OCI-M1 (cell line): Measurements from ENCODE around the gene CACNG7.
"Not testable (repeated sequence)": the region's sequence is repeated elsewhere in the genome, so short reads cannot be mapped to it uniquely, and the experiment has no call there.

ENCODE experiments used
- DNase-seq: peaks from one replicate; lab custom pipeline; 2025; lab: John Stamatoyannopoulos, UW

The CACNG7 gene

DNA sequence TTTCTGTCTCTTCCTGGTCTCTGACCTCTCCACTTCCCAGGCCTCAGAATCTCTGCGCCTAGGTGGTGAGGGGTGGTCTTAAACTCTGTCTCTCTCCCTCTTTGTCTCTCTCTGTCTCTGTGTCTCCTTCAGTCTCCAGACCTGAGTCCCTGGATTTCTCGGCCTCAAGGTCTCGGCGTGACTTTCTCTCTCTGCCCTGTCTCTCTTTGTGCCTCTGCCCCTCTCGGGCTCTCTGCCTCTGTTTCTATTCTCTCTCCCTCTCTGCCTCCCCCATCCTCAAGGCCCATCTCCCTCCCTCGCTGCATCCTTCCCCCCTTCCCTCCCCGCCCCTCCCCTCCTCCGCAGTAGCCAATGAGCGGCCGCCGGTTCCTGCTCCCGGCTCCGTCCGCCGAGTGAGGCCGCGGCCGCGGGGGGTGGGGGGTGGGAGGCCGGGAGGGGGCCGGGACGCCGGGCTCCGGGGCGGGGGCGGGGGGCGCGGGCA lies at the start of gene CACNG7:
CACNG7 (plus strand) TSS at position 344 of the 481 bp plus-strand sequence. CDS start 3,554 bp downstream, outside the sequence.
- DNase-seq, result no peak

DNA sequence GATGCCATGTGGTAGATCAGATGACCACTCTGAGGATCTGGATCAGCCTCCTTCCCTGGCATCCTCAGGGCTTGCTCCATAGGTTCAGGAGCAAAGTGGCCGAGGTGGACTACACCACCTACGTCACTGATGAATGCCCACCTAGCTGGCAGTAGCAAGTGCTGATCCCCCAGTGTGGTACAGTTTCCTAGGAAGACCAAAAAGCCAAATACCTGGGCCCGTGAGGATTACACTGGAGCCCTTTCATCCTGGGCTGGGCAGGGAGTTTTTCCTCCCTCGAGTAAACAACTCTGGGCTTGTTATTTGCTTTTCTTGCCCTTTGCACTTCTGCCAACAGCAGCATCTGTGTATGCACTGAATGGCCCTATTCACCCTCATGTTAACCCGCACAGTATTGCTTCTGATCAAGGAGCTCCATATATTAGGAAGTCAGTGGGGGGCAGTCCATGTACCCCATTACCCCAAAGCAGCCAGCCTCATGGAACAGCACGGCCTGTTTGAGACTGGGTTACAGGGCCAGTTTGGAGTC lies 44.7 kb upstream of the CACNG7 start:
- no peak for DNase-seq

DNA sequence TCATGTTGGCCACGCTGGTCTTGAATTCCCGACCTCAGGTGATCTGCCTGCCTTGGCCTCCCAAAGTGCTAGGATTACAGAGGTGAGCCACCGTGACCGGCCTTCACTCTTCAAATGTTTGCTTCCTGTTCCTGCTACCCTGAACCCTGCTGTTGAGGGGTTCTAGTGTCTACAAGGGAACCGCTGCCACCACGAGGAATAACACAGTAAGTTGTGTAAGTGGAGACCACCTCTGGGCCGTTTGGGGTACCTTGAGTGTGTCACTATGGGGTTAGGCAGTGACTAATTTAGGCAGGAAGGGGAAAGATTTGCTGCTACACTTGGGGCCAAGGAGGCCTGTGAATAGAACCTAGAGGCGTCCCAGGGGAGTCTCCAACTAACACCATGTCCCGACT lies 43.6 kb upstream of the CACNG7 start:
- DNase-seq, result no peak

DNA sequence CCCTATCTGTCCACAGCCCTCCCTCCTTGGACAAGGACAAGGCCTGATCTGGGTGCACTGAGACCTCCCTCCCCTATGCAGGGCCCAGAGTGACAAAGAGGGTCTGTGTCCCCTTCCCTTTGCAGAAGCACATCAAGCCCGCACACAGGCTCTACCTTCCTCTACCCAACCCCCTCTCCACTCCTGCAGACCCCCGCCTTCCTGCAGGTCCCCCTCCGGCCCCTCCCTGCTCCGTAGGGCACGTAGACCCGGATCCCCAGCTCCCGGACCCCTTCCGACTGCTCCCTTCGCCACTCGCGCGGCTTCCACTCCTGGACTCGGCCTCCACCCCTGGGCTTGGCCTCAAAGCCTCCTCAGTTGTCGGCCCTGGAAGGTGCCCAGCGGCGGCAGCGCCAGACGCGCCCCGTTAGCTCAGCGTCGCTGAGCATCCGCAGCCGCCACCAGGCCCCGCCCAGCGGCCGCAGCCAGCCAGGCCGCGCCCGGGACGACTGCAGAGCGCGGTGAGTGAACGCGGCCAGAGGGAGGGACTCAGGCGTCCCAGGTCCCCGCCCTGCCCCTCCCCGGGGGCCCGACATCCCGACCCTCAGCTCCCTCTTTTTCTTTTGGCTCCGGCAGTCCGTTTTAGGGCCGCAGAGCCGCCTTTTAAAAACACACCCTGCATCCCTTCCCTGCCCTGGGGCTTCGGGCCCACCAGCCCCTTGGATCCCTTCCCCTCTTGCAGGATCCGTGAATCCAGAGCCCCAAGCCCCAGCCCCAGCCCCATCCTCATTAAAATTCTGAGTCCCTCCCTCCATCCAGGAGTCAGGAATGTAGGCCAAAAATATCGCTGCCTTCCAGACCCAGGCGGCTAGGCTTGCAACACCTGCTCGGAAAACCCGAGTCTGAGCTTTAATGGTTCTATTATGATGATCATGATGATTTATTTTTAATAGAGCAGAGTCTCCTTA lies 42.9 kb upstream of the CACNG7 start:
- no peak for DNase-seq

- DNase-seq, result no peak
These were observed 42.2 kb upstream of the CACNG7 start for GRCh38 chr19:53866865-53867224.

GRCh38 chr19:53867225-53868090 lies 41.6 kb upstream of the CACNG7 start, which contains the start of gene MYADM:
MYADM (plus strand) TSS chr19:53867883; CDS start chr19:53873530, 5,647 bp downstream.
- DNase-seq, result peak; percentile 100

DNA sequence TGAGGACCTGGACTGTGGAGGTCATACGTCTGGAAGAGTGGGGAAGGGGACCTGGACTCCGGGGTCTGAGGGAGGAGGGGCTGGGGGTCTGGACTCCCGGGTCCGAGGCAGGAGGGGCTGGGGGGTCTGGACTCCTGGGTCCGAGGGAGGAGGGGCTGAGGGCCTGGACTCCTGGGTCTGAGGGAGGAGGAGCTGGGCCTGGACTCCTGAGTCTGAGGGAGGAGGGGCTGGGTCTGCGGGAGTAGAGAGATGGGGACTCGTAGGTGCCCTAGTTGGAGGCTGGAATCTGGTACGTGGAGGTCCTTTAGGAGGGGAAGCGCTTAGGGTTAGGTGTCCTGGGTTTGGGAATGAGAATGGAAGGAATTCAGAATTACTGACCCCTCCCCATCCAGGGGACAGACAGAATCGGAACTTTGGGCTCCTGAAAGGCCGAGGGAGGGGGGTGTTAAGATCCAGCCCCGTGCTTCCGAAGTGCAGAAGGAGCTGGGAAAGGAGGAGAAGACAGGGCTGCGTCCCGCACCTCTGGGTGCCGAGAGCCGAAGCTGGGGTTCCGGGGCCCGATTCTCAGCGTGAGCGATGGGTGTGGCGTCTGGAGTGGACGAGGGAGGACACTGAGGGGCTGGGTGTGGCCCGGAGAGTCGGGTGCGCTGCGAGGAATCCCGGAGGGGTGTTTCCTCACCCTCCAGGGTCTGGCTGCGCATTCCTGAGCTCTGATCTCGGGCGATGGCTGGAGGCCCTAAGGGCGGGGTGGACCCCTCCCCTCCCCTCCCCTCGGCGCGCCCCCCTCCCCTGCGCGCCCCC lies 40.8 kb upstream of the CACNG7 start:
- DNase-seq, result peak; percentile 70

DNA sequence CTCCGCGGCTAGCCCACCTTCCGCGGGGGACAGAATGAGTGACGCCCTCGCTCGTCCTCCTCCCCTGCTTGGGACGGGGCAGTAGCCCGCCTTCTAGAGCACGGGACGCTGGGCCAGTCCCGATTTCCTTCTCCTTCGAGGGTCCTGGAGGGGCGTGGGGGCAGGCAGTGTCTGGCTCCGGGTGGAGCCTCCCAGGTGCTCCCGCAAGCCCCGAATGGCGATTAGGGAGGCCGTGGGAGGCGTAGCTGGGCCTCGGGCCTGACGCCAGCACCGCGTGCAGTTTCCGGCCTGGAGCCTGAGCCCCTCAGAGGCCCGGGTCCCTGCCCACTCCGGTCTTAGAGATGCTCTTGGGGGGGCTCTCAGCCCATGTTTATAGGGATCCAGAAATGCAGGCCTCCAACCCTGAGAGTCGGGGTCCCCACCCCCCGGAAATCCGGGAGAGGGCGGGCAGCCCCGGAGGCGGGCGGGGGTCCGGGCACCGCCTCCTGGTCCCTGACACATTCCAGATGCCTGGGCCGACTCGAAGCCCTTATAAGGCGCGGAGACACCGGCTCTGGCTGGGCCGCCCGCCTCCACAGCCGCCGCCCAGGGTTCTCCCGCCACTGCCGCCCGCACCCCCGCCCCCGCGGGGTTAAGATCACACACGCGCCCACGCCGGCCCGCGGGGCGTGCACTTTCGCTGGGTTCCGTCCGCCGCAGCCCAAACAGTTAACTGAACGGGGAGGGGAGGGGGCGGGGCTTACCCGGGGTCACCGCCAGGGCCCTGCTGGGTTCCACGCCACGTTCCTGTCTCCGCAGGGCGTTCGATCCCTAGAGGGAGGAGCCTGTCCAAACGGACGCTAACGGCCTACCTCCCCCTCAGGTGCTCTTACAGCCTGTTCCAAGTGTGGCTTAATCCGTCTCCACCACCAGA lies 39.9 kb upstream of the CACNG7 start:
- DNase-seq, result peak; percentile 97

GRCh38 chr19:53869805-53870484 lies 39.1 kb upstream of the CACNG7 start:
- DNase-seq, result not testable (repeated sequence)

GRCh38 chr19:53870485-53870844 lies 38.6 kb upstream of the CACNG7 start:
- peak; percentile 95 for DNase-seq

DNA sequence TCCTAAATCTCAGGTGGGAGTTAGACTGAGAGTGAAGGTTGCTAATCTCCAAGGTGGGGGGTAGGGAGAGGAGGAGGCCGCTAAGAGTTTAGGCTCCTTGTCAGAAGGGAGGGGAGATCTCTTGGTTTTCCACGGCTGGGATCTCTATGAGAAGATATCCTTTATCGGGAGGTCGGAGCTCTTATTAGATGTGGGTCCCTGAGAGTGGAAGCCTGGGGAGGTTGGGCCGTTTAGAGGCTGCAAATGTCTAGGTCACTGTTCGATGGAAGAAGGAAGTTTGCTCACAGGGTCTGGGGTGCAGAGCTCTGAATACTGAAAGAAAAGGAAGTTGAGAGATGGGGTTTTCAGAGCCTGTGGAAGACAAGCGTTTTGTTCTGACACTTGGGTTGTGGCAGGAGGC lies 37.6 kb upstream of the CACNG7 start:
- peak; percentile 48 for DNase-seq

DNA sequence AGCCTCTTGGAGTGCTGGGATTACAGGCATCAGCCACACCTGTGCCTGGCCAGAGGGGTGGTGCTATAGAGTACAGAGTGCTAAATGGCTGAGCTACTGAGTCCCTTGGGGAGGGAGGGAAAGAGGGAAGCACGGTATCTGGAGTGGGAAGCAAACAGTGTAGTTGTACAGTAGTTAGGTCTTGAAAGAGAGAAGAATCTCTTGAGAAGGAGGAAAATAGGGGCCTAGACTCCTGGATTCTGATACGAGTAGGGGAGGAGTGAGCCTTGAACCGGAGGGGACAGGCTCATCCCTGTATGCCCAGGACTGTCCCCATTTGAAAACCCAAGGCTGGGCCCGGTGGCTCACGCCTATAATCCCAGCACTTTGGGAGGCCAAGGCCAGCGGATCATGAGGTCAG lies 36.3 kb upstream of the CACNG7 start:
- no peak for DNase-seq

DNA sequence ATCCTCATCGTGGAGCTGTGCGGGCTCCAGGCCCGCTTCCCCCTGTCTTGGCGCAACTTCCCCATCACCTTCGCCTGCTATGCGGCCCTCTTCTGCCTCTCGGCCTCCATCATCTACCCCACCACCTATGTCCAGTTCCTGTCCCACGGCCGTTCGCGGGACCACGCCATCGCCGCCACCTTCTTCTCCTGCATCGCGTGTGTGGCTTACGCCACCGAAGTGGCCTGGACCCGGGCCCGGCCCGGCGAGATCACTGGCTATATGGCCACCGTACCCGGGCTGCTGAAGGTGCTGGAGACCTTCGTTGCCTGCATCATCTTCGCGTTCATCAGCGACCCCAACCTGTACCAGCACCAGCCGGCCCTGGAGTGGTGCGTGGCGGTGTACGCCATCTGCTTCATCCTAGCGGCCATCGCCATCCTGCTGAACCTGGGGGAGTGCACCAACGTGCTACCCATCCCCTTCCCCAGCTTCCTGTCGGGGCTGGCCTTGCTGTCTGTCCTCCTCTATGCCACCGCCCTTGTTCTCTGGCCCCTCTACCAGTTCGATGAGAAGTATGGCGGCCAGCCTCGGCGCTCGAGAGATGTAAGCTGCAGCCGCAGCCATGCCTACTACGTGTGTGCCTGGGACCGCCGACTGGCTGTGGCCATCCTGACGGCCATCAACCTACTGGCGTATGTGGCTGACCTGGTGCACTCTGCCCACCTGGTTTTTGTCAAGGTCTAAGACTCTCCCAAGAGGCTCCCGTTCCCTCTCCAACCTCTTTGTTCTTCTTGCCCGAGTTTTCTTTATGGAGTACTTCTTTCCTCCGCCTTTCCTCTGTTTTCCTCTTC lies 35.1 kb upstream of the CACNG7 start:
- no peak for DNase-seq

- no peak for DNase-seq
These were observed 34.5 kb upstream of the CACNG7 start for GRCh38 chr19:53874606-53874990.

- no peak for DNase-seq
These were observed 33.3 kb upstream of the CACNG7 start for GRCh38 chr19:53875602-53876325.

- no peak for DNase-seq
These were observed 32.3 kb upstream of the CACNG7 start for GRCh38 chr19:53876651-53877224.

DNA sequence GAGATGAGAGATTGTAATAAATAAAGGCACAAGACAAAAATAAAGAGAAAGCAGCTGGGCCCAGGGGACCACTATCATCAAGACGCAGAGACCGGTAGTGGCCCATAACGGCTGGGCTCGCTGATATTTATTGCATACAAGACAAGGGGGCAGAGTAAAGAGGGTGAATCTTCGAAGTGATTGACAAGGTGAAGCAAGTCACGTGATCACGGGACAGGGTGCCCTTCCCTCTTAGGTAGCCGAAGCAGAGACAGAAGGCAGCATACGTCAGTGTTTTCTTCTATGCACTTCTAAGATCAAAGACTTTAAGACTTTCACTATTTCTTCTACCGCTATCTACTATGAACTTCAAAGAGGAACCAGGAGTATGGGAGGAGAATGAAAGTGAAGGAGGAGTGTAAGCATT lies 31.7 kb upstream of the CACNG7 start:
- peak; percentile 25 for DNase-seq

DNA sequence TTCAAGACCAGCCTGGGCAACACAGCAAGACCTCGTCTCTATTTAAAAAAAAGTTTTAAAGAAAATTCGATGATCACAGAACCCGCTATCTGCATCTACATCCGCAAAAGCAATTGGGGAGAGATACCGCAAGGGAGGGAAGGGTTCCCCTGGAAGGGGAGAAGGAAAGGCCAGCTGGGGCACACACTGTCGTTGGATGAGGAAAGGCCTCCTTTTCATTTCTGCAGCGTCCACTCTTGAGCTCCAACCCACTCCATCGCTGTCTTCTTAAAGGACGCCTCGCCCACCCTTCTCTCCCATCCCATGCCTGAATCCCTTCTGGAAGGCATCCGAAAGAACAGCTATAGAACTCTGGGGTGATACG lies 30.3 kb upstream of the CACNG7 start:
- no peak for DNase-seq
